ENCODE measurements around the gene SHMT1.
"Not testable (repeated sequence)": the region's sequence is repeated elsewhere in the genome, so short reads cannot be mapped to it uniquely, and the experiment has no call there.

Gene SHMT1

DNA sequence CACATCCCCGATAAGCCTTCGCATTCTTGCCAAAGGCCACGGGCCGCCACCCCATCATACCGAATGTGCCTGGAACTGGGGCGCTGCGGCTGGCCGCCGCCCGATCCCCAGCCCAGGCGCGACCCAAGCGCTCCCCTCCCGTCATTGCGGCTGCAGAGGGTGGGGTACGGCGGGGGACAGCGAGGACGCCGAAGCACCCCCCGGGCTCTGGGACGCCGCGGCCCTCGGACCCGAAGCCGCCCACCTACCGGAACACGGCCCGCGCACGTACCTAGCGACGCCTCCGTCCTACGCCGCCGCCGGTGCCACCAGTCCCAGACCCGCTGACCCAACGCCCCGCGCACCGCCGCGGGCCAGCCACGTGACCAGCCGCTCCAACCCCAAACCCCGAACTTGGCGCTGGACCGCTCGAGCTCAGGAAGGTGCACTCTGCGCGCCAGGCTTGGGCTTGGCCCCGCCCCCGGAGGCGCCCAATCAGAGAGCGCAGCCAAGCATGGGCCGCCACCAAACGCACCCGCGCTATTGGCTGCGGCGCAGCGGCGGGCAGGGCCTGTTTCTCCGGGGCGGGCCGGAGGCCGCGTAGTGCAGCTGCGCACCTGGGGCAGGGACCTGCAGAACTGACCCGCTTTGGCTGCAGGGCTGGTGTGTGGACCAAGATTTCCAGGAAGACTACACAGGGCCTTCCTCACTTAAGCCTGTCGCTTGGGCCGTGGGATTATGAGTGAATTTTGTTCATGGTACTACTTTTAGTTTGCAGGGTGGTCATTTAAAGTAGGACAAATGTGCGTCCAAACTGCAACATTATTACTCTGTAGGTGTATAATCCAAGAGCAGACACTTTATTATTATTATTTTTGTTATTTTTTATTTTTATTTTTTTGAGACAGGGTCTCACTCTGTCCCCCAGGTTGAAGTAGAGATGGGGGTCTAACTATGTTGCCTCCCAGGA, at the start of gene SHMT1:
SHMT1 (minus strand) TSS at position 450 of the 949 bp plus-strand sequence. CDS start 7,569 bp downstream, outside the sequence.
- peak; percentile 86 for DNase-seq (ENCODE audit: low spot score)

DNA sequence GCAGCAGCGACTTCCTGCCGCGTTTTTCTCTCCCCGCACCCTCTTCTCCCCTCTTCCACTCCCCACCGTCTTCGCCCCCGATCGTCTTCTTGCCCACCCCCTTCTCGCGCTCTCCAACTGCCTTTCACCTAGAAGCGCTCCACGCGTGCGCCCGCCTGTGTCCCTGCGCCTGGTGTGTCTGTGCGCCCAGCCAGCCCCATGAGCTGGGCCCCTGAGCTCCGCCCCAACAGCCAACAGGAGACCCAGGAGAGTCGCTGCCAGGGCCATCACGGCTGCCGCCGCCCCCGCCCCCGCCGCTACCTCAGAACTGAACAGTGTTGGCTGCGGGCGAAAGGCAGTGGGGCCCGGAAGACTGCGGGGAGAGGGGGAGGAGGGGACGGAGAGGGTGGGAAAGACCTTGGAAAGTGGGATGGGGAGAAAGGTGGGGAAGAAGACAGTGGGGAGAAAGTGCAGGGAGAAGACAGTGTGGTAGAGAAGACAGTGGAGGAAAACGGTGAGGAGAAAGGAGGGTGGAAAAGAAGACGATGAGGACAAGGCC, 48.7 kb upstream of the SHMT1 start:
- DNase-seq (ENCODE audit: low spot score): not testable (repeated sequence)

DNA sequence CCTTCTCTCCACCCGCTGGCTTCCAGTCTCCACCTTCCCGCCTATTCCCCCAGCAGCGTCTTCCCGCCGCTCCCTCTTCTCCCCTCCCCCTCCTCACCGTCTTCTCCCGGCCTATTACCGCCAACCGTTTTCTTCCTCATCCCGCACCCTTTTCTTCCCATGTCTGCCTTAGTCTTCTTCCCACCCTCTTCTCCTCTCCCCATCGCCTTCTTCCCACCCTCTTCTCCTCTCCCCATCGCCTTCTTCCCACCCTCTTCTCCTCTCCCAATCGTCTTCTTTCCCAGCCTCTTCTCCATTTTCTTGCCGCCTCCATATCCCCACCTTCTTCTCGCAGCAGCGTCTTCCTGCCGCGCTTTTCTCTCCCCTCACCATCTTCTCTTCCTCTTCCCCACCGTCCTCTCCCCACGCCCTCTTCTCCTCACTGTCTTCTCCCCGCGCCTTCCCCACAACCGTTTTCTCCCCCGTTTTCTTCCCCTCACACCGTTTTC, 48.1 kb upstream of the SHMT1 start:
- DNase-seq (ENCODE audit: low spot score): not testable (repeated sequence)

DNA sequence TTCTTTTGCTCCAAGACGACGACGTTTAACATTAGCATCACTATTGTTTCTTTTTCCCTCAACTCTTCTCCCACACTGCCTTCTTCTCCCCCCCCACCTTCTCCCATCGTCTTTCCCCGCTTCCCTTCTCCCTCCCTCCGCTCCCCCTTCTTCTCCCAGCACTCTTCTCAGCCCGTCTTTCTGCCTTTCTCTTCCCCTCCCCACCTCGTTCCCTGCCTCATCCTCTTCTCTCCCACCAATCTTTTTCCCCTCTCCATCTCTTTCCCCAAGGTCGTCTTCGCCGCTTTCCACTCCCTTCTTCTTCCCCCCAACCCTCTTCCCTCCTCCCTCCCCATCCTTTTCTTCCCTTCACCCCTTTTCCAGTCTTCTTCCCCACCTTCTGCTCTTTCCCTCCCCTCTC, 47.4 kb upstream of the SHMT1 start:
- peak; percentile 1 for DNase-seq (ENCODE audit: low spot score)

DNA sequence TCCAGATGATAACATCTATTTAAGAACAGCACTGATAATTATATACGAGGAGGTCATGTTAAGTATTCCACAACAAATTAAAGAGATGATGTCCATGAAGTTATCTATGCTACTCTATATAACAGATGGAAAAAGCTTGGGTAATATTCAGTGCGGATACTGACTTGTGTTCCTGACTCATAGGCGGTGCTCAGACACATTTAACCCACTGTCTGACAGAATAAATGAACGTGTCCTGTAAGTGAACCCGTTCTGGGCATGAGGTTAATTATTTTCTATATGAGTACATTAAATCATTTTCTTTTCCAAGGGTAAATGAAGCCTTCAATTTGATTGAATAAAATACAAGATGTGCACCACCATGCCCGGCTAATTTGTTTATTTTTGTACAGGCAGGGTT, 46.0 kb upstream of the SHMT1 start:
- DNase-seq (ENCODE audit: low spot score): peak; percentile 10

DNA sequence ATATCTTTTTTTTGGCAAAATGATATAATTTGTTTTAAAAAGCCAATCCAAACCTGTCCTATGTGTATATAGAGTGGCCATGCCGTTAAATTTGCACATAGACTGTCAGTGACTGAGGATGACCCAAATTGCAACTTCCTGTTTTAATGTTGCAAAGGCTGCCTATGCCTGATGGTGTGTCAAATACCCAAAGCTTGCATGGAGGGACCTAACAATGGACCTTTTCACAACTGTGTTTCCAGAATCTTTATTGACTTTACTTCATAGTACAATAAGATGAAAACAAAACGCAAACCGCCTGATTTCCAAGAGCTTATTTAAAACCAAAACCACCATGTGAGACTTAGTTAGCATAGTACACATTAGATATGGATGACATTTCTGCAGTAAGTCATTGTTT, 45.6 kb upstream of the SHMT1 start:
- peak; percentile 21 for DNase-seq (ENCODE audit: low spot score)

DNA sequence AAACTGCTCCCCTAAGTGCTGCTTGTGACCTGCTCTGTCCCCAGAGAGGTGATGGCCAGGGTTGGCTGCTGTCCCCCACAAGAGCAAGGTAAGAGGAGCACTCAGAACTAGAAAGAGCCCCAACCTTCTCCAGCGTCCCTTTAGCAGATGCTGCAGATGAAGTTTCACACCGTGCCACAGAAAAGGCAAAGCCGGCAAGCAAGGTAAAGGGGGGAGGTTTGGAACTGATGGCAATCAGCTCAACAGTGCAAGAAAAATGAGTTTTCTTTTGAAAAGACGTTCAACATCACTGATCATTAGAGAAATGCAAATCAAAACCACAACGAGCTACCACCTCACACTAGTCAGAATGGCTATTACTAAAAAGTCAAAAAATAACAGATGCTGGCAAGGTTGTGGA, 40.3 kb upstream of the SHMT1 start:
- DNase-seq (ENCODE audit: low spot score): not testable (repeated sequence)

DNA sequence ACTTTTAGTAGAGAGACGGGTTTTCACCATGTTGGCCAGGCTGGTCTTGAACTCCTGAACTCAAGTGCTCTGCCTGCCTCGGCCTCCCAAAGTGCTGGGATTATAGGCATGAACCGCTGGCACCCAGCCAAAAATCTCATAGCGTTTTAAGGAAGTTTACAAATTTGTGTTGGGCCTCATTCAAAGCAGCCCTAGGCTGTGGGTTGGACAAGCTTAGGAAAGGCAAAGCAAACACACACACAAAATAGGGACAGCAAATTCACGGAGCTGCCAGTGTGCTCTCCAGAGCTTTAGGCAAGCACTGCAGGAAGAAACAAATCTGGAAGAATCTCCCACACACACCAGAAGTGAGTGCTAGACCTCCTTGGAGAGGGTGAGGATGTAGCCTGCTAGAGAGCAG, 39.8 kb upstream of the SHMT1 start:
- not testable (repeated sequence) for DNase-seq (ENCODE audit: low spot score)

DNA sequence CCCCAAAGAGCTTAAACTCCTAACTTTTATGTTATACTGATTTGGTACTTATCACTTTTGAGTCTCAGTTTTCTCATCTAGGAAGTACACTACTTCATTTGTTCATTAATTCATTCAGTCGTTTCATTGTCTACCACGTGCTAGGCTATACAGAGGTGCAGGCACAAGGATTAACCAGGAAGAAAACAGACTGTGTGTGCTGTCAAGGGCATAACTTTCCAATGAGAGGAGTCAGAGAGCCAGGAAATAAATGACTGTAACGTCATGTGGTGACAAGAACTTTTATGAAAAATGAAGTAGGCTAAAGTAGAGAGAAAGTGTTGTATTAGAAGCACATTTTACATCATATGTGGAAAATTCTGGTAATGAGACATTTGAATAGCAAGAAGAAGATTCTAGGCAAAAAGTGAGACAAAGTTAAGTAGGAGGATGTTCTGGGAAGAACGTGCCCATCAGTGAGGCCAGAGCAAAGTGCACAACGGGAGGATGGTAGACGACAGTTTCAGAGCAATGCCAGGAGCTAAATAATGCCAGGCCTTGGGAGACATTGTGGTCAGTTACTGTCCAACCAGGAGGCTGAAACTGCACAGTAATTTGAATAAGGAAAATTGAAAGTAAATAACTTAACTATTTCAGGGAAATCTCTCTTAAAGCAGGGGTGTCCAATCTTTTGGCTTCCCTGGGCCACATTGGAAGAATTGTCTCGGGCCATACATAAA, 38.7 kb upstream of the SHMT1 start:
- not testable (repeated sequence) for DNase-seq (ENCODE audit: low spot score)

DNA sequence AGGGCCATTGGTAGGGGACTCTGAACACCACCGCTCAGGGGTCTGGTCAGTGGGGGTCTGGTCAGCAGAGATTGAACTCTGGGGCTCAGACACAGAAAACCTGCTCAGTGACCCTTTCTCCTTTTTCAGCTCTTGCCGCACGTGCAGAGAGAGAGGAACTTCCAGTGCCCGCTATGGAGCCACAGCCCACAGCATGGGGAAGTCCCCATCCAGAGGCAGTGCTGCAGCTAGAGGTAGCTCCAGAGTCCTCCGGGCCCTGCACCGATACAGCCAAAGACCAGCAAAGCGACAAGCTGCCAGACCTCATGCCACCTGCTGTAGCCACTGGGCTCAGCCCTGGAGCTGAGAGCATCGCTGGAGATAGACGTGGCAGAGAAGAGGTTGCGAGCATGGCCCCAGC, 25.4 kb upstream of the SHMT1 start:
- not testable (repeated sequence) for DNase-seq (ENCODE audit: low spot score)

DNA sequence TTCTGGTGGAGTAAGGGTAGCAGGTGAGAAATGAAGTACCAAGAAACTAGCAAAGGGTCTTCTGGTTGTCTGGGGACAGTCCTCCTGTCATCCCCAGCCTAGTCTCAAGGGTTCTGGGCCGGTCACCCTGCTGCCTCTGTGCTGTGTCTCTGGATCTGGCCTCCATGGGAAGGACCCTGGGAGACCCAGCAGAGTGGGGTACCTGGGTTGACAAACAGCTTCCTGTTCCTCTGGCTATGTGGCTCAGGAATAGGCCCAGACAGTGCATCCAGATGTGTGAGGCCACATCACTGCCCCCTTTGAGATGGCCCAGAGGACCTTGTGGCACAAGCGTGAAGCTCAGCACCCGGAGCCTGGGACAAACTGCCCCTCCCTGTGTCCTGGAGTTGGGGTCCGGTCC, 24.9 kb upstream of the SHMT1 start:
- DNase-seq (ENCODE audit: low spot score): not testable (repeated sequence)

DNA sequence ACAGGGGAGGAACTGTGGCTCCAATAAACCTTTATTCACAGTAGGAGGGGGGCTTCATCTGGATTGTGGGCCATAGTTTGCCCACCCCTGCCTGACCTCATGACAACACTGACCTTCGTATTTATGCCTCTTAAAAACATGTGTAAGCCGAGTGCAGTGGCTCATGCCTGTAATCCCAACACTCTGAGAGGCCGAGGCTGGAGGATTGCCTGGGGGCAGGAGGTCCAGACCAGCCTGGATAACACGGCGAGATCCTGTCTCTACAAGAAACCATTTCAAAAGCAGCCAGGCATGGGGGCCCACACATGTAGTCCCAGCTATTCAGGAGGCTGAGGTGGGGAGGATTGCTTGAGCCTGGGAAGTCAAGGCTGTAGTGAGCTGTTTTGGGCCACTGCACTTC, 24.2 kb upstream of the SHMT1 start:
- not testable (repeated sequence) for DNase-seq (ENCODE audit: low spot score)

DNA sequence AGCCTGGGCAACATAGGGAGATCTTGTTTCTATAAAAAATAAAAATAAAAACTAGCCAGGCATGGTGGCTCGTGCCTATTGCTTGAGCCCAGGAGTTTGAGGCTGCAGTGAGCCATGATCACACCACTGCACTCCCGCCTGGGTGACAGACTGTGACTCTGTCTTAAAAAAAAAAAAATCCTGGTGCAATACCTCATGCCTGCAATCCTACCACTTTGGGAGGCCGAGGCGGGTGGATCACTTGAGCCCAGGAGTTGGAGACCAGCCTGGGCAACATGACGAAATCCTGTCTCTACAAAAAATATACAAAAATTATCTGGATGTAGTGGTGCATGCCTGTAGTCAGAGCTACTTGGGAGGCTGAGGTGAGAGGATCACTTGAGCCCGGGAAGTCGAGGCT, 20.9 kb upstream of the SHMT1 start:
- not testable (repeated sequence) for DNase-seq (ENCODE audit: low spot score)

DNA sequence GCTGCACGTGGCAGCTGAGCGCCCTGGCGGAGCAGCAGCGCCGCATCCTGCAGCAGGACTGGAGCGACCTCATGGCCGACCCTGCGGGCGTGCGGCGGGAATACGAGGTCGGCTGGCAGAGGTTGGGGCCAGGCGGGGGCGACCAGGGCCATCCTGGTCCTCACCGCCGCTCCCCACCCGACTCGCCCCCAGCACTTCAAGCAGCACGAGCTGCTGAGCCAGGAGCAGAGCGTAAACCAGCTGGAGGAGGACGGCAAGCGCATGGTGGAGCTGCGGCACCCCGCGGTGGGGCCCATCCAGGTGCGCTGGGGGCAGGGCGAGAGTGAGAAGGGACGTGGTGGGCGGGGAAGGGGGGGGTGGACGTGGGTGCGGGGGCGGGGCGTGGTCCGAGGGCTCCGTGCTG, 19.7 kb upstream of the SHMT1 start:
- DNase-seq (ENCODE audit: low spot score): not testable (repeated sequence)

DNA sequence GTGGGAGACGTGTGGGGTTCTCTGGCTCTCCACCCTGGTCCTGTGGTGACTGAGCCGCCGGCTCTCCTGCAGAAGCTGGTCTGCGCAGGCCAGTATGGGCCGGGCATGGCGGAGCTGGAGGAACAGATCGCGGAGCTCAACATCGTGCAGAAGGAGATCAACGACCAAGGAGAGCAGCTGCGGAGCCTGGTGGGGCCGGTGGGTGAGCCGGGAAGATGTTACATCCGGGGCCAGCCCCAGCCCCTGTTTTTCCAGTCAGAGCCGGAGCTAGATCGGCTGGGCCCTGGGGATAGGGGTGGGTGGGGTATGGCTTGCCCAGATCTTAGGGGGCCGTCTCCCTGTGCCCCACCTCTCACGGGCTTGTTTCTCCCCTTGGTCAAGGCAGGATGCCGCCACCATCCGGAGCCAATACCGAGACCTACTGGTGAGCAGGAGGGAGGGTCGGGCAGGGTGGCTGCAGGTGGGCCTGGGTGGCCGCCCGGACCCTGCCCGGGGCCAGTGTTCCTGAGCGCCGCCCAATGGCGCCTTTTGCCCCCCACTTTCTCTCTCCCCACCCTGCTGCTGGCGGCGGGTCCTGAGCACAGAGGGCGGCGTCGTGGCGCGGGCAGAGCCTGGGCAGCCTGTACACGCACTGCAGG, 19.2 kb upstream of the SHMT1 start:
- DNase-seq (ENCODE audit: low spot score): no peak

DNA sequence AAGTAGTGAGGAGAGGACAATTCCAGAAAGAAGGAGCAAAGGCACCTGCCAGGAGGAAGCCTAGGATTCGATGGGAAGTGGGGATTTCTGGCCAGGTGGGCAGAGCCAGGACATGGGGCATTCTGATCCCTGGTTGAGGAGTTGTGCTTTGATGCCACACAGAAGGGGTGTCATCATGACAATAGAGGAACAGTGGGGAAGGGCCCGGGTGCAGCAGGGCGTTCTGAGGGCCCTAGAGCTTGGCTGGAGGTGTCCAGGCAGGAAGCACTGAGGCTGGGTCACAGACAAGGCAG, 18.5 kb upstream of the SHMT1 start:
- no peak for DNase-seq (ENCODE audit: low spot score)

DNA sequence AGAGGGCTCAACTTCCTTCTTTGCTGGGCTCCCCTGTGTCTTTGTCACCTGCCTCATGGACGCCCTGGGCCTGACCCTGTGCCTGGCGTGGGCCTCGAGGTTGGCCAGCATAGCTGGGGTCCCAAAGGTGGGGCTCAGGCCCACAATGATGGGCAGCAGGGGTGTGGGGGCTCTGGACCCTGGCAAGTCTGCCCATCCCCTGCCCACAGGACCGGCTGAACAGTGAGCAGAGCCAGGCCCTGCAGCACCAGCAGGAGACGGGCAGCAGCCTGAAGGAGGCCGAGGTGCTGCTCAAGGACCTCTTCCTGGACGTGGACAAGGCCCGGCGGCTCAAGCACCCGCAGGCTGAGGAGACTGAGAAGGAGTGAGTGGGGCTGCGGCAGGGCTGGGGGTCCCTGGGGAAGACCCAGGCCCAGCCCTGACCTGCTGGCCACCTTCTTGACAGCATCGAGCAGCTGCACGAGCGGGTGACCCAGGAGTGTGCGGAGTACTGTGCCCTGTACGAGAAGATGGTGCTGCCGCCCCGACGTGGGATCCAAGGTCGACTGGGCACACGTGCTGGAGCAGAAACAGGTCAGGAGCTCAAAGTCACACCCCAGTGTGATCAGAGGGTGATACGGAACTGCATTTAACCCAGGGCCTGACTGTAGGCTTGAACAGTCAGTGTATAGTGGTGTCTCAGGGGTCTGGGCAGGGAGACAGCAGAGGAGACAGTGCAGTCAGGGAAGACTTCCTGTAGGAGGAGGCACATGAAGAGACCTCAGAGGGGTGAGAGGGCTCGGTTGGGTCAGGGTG, 18.0 kb upstream of the SHMT1 start:
- no peak for DNase-seq (ENCODE audit: low spot score)

DNA sequence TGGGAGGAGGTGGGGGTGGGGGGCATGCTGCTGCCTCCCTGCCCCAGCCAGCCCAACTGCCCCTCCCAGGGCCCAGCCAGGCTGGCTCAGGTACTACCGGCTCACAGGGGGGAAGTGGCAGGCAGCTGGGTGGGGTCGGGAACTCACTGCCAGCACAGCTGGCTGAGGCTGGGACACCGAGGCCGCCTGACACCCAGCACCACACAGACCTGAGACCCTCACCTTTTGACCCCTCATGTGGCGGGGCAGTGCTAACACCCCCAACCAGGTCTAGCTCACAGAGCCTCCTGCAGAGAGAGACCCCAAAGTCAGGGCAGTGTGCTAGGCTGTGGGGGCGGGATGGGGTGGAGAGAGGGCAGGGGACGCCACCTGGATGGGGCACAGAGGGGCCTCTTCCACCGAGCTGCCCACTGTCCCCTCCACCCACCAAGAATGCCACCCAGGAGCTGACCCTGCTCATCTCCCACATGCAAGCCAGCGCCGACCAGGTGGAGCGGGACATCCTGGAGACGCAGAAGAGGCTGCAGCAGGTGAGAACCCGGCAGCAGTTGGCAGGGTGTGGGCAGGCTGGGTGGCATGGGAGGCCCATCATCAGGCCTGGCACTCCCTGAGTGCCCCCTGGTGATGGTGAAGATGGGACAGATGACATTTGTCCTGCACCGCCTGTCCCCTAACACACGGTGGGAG, 17.3 kb upstream of the SHMT1 start:
- DNase-seq (ENCODE audit: low spot score): no peak

DNA sequence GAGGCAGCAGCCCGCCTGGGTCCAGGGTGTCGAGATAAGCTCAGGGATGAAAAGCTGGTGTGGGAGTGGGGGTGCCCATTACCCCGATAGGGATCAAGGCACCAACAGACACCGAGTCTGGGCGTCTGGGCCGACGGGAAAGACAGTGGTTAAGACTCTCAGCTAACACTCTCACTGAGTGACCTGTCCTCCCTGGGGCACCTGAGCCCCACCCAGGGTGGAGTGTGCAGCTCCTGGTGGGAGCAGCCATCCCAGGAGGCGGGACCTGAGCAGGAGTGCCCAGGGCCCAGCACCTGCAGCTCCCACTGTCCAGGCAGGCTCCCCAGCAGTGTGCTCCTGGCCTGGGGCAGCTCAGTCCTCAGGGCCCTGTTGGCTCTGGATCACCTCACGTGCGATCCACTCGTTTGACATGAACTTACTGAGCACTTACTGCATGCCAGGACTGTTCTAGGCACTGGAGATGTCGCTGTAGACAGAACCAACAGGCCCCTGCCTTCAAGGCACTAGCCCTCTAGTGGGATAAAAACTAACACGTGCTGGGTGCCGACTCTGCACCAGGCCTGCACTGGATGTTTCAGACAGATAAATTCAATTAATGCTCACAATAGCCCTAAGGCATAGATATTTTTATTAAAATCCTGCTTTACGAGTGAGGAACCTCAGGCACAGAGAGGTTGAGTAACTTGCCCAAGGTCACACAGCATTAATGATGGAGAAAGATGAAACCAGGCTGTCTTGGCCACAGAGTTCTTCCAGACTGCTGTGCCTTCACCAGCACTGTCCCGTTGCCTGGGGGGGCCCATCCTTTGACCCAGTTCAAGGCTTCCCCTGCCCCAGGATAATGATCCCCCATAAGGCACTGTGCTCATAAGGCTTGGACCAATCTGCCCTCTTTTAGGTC, 16.1 kb upstream of the SHMT1 start:
- no peak for DNase-seq (ENCODE audit: low spot score)

DNA sequence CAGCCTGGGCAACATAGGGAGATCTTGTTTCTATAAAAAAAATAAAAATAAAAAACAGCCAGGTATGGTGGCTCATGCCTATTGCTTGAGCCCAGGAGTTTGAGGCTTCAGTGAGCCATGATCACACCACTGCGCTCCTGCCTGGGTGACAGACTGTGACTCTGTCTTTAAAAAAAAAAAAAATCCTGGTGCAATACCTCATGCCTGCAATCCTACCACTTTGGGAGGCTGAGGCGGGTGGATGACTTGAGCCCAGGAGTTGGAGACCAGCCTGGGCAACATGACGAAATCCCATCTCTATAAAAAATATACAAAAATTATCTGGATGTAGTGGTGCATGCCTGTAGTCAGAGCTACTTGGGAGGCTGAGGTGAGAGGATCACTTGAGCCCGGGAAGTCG, 15.3 kb upstream of the SHMT1 start:
- not testable (repeated sequence) for DNase-seq (ENCODE audit: low spot score)
